NT2/D1 (cell line): Measurements from ENCODE around the gene OR52I1.

Experiments used
- SUZ12 ChIP-seq: IDR thresholded peaks from 2 replicates; pipeline ENCODE4 v1.6.1; 2011; ENCODE audit not compliant: insufficient read length, insufficient read depth; ENCODE audit errors: extremely low read depth
- ZNF274 ChIP-seq: IDR thresholded peaks from 2 replicates; pipeline ENCODE4 v1.6.1; 2011; ENCODE audit warnings: mild to moderate bottlenecking, low read depth, low read length

DNA sequence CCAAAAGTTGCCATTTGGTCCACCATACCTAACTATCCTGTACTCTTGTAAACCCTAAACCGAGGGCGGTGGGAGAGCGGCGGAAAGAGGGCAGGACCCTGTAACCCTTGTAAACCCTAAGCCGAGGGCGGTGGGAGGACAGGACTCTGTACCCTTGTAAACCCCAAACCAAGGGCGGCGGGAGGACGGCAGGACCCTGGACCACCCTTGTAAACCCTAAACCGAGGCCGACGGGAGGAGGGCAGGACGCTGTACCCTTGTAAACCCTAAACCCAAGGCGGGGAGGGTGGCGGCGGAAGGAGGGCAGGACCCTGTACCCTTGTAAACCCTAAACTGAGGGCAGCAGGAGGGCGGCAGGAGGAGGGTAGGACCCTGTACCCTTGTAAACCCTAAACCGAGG is 24.8 kb upstream of the OR52I1 start:
- no peak for TF ChIP-seq ZNF274
- TF ChIP-seq SUZ12, result no peak
